Erythroblast (primary cell): ENCODE measurements around the gene NEBL.

Source experiments
- DNase-seq, 2 experiments: peaks; one replicate each; lab custom pipeline; 2025; lab: John Stamatoyannopoulos, UW
- GATA1 ChIP-seq: IDR thresholded peaks from 2 replicates; pipeline ENCODE4 v1.6.1; 2011; ENCODE audit warnings: low read depth, mild to moderate bottlenecking, control low read depth, low read length, moderate library complexity
- POLR2A ChIP-seq: IDR thresholded peaks from 2 replicates; pipeline ENCODE4 v1.6.1; 2011; ENCODE audit warnings: mild to moderate bottlenecking, low read length

The NEBL gene

DNA sequence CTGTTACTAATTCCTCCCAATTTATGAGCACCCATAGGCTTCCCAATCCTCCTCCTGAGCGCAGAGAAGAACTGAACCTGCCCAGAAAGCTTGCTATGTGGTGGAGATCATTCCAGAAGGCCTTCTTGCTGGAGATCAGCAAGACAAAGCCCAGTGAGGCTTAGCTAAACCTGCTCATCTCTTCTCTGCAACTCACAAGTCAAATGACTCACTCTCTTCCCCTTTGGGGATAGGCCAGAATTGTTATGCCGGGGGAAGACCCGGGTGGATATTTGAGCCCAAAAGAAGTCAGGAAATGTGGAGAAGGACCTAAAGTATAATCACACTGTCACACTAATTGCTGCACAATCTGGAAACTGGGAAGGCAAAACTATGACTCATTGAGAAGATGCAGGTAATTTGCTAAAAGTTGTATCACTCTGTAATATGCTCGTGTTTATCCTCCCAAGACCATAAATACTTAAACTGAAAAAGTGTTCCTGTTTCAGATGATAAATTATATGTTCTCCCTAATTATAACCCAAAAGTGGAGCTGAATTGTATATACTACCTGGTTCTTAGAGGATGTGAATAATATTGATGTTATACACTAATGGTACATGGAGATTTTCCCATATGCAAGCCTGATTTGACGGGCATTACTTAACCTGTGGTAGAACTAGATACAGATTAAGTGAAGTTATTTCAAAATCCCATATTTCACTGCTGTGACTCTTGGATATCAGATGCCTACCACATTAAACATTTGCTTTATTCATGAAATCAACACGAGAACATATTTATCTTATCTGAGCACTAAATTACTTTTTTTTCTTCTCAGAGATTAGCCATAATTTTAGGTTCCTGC, 6.4 kb downstream of the NEBL start:
- TF ChIP-seq GATA1 = no peak
- no peak for TF ChIP-seq POLR2A
- no peak for DNase-seq

DNA sequence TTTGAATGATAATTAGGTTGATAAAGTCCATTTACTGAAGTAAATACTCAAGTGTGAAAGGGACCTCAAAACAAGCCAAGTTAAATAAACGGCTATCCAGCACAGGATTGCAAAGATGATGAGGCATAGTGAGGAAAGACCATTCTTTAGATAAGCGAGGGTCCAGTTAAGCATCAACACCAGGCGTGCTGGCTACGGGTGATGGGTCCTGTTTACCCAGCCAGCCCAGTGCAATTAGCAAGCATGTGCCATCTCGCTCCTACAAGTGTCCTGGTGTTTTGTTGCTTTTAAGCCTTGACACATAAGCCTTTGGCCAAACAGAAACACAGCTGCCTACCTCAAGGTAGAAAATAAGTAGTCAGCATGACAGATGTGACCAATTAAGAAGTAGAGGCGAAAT, 7.1 kb downstream of the NEBL start:
- no peak for TF ChIP-seq POLR2A
- TF ChIP-seq GATA1 = no peak
- no peak for DNase-seq

DNA sequence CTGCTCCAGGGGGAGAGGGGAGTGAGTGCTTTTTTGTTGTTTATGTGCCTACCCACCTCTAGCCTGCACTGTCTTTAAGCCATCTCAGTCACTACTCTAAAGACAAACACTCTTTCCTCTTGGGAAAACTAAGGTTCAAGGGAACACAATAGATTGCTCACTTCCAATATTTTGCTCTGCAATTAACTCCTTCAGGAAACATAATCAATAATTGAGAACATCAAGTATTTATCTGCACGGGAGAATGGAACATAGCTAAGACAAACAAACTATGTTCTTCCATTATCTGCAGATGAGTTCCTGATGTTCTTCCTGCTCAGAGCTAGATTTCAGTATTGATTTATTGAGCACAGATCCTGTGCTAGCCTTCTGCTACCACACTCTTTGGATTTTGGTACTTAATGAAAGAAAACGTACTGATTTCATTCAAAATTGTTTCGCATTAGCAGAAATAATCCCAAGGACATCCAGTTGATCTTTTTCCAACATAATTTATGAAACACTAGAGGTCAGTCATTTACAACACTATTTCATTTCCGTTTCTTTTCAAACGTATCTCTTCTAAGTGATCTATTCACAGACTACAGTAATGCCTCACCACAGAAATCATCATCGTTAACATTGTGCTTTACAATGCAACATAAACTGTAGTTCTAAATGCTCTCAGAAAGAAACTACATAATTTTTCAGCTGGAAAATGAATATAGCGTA, 8.3 kb downstream of the NEBL start:
- TF ChIP-seq POLR2A (no peak), GATA1 (no peak)
- DNase-seq = no peak

- DNase-seq = no peak
- TF ChIP-seq POLR2A = no peak
- no peak for TF ChIP-seq GATA1
Measured at GRCh38 chr10:20887706-20888555, 9.2 kb downstream of the NEBL start.

DNA sequence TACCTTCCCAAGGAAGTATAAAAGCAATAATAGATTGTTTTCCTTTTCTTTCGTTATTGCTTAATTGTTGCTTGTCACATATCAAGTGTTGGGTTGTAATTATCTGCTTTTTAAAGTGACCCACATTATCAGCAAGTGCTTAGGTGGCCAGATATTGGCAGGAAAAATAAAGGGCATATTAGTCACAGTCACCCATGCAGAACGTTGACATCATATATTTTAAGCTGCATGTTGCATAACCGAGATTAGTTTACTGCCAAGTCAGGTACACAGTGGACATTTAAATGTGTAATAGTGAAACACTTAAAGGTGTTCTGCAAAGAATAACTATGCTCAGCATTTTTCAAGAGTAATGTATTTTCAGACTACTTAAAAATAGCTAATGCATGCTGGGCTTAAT, 11.4 kb downstream of the NEBL start:
- TF ChIP-seq GATA1 (no peak), POLR2A (no peak)

DNA sequence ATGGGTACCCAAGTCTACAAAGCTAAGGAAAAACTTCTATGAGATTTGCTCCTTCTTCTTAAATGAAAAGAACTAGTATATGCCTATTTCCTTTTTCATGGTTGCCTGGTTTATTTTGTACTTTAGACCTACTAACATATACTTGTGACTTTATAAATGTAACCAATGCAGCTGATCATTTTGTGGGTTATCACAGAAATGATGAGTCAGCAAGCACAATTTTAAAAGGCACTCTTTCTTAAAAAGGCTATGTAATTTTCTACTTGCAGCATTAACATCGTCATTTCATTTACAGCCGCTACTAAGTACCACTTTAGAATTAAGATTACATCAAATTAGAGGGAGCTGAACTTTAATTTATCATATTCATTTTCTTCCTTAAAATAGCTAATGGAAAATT, 13.6 kb downstream of the NEBL start:
- TF ChIP-seq POLR2A (no peak), GATA1 (no peak)
- DNase-seq = no peak

More for the DNA sequence above, 11.4 kb downstream of the NEBL start:
- no peak for DNase-seq

GRCh38 chr10:20882091-20882490, 15.0 kb downstream of the NEBL start:
- TF ChIP-seq GATA1 (no peak), POLR2A (no peak)

DNA sequence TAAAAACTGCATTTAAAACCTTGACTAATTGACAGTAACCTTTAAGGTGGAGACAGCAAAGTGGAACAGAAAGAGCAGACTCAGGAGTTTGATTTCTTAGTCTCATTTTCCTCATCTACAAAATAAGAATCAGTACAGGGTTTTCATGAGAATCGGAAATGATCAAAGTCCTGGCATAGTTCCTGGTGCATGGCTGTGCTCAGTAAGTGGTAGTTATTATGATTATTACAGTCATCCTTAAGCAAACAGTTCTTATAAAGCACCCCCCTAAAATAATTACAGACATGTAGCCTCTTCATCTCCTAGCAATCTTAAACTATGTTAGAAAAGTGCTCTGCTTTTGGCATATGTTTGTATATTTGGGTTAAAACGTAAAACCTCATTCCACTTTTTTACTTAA, 18.0 kb downstream of the NEBL start:
- no peak for DNase-seq
- no peak for TF ChIP-seq POLR2A
- TF ChIP-seq GATA1 = no peak

More at GRCh38 chr10:20882091-20882490, 15.0 kb downstream of the NEBL start:
- DNase-seq = no peak

DNA sequence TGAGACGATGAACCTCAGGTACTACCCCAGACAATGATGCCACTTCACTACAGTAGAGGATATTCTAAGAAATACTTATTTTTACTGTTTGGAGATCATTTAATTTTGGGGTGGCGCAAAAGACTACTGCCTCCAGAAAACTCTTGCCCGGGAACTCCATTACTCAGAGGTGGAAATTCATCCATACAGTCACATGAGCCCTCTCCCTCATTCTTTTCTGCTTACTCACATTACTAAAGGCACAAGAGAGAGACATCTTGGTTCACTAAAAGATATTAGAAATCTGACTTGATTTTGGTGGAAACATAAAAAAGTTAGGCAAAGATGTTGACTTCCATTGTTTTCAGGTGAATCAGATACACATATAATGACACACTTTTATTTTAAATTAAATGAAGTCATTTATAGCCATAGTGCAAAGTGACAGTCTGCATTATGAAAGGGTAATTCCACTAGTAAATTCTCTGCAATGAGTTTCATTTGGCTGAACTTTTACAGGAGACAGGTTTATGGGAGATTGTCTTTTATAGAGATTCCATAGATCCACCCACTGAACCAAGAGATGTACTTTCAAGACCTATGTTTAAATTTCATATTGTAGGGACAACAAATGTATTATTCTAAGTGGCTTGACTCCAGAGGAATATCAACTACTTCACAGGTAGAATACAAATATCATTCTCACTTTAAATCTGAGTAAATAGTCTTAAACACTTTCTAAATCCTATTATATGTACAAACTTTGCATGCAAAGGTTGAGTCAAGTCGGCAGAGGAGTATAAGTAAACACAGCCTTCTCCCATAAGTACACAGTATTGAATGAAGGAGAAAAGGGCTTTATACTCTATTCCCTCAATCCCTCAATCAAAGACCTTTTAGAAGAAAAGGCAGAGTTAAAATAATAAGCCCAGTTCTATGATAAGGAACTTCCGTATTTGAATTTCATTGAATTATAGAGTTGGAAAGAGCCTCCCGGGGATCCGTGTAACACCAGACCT, 18.8 kb downstream of the NEBL start:
- TF ChIP-seq POLR2A (no peak), GATA1 (no peak)
- no peak for DNase-seq

GRCh38 chr10:20877554-20877953, 19.6 kb downstream of the NEBL start:
- no peak for DNase-seq
- TF ChIP-seq GATA1 (no peak), POLR2A (no peak)

DNA sequence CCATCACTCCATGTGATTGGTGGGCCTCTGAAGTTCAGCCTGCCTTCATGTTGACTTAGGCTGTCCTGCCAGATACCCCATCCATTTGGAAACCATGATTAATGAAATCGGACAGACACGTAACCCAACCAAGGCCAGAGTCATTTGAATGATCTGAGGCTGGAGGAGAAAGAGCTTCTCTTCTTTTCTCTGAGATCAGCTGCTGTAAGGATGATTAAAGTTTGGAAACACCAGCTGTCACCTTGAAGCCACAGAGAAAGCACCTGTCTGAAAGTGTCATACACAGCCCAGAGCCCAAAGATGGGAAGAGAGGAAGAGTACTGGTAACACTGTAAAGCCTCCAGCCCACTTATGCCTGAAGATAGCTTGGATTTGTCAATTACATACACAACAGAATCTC, 22.9 kb downstream of the NEBL start:
- TF ChIP-seq GATA1 (no peak), POLR2A (no peak)
- DNase-seq = no peak

DNA sequence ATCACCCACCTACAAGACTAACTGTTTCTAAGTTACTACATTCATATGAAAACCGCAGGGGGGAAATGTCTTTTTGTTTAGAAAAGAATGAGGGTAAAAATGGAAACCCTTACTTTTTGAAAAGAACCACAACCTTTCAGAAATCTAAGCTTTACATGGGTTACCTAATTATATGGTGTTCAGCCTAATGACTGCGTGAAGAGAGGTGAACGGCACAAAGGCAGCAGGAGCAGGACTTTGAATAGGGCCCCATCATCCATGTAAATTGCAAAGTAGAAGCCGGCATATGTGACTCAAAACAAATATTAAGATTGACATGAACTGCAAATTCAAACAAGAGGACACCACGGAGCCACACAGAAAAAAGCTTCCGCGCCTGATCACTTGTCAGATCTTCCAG, 25.1 kb downstream of the NEBL start:
- DNase-seq = no peak
- TF ChIP-seq POLR2A (no peak), GATA1 (no peak)
